ENCODE results near the gene HAUS5. TPM values are rescaled to one million over a fixed set of nuclear protein-coding genes. Genes with fewer than 3 reads are reported as not detected.

Gene HAUS5
- polyA plus RNA-seq, 1 donor from 2014 or later = 14.4 TPM

GRCh38 chr19:35629332-35629633 is 16.7 kb downstream of the HAUS5 start:
- TF ChIP-seq RAD21 (conservative IDR thresholded peaks at IDR 0.05) (no peak), CTCF (IDR thresholded peaks at IDR 0.05; ENCODE audit: poor library complexity, severe bottlenecking) (no peak), REST (IDR thresholded peaks at IDR 0.05; ENCODE audit: borderline replicate concordance) (no peak), POLR2AphosphoS5 (IDR thresholded peaks at IDR 0.05) (no peak), SMC3 (conservative IDR thresholded peaks at IDR 0.05; ENCODE audit: poor library complexity) (no peak), EZH2 (IDR thresholded peaks at IDR 0.05; ENCODE audit: borderline replicate concordance, insufficient read depth, low read length, poor library complexity, severe bottlenecking) (no peak), EP300 (conservative IDR thresholded peaks at IDR 0.05; ENCODE audit: poor library complexity, severe bottlenecking) (no peak), TAF1 (IDR thresholded peaks at IDR 0.05; ENCODE audit: low read depth) (no peak), MXI1 (conservative IDR thresholded peaks at IDR 0.05; ENCODE audit: poor library complexity, severe bottlenecking) (no peak)
- H3K36me3 ChIP-seq (ENCODE audit: insufficient read depth, low read length) = no peaks in the 10 kb centered on the region
- H4K20me1 ChIP-seq (ENCODE audit: insufficient read depth) = no peaks in the 10 kb centered on the region
- peak overlapping the region; percentile 98 for H3K4me2 ChIP-seq (ENCODE audit: low read length)
- H3K9ac ChIP-seq (ENCODE audit: low read length) = peak overlapping the region; percentile 92
- H3K4me3 ChIP-seq (ENCODE audit: low read length) = peak overlapping the region; percentile 98
- no peaks in the 10 kb centered on the region for H3F3A ChIP-seq (ENCODE audit: insufficient read depth, low read length, poor library complexity, severe bottlenecking)
- H3K27me3 ChIP-seq (ENCODE audit: insufficient read depth, low read depth, low read length) = no peaks in the 10 kb centered on the region
- H2AFZ ChIP-seq (ENCODE audit: low read depth, low read length) = peak overlapping the region; percentile 43
- no peaks in the 10 kb centered on the region for H3K9me3 ChIP-seq (ENCODE audit: low read length)
- no peaks in the 10 kb centered on the region for H3K9me2 ChIP-seq (ENCODE audit: insufficient read depth, low read length)
- peaks cover 8% of the 10 kb centered on the region for H3K79me2 ChIP-seq (replicated peaks; ENCODE audit: insufficient read depth, low read length)
- peak overlapping the region; percentile 77 for H3K27ac ChIP-seq (ENCODE audit: low read length)

GRCh38 chr19:35633727-35634440 is 21.3 kb downstream of the HAUS5 start:
- H3K4me3 ChIP-seq (ENCODE audit: low read length) = no peak overlapping the region
- no peaks in the 10 kb centered on the region for H3F3A ChIP-seq (ENCODE audit: insufficient read depth, low read length, poor library complexity, severe bottlenecking)
- H3K79me2 ChIP-seq (replicated peaks; ENCODE audit: insufficient read depth, low read length) = peaks cover 8% of the 10 kb centered on the region
- no peaks in the 10 kb centered on the region for H3K27me3 ChIP-seq (ENCODE audit: insufficient read depth, low read depth, low read length)
- no peaks in the 10 kb centered on the region for H3K9me3 ChIP-seq (ENCODE audit: low read length)
- H3K27ac ChIP-seq (ENCODE audit: low read length) = no peak overlapping the region
- H3K36me3 ChIP-seq (ENCODE audit: insufficient read depth, low read length) = no peaks in the 10 kb centered on the region
- no peaks in the 10 kb centered on the region for H3K9me2 ChIP-seq (ENCODE audit: insufficient read depth, low read length)
- no peak for TF ChIP-seq RAD21 (conservative IDR thresholded peaks at IDR 0.05)
- TF ChIP-seq TAF1 (IDR thresholded peaks at IDR 0.05; ENCODE audit: low read depth) = no peak
- no peak for TF ChIP-seq MXI1 (conservative IDR thresholded peaks at IDR 0.05; ENCODE audit: poor library complexity, severe bottlenecking)
- no peak for TF ChIP-seq EZH2 (IDR thresholded peaks at IDR 0.05; ENCODE audit: borderline replicate concordance, insufficient read depth, low read length, poor library complexity, severe bottlenecking)
- TF ChIP-seq REST (IDR thresholded peaks at IDR 0.05; ENCODE audit: borderline replicate concordance) = no peak
- TF ChIP-seq POLR2AphosphoS5 (IDR thresholded peaks at IDR 0.05) = no peak
- no peak for TF ChIP-seq SMC3 (conservative IDR thresholded peaks at IDR 0.05; ENCODE audit: poor library complexity)
- TF ChIP-seq CTCF (IDR thresholded peaks at IDR 0.05; ENCODE audit: poor library complexity, severe bottlenecking) = no peak
- no peak for TF ChIP-seq EP300 (conservative IDR thresholded peaks at IDR 0.05; ENCODE audit: poor library complexity, severe bottlenecking)
- H2AFZ ChIP-seq (ENCODE audit: low read depth, low read length) = no peak overlapping the region
- no peaks in the 10 kb centered on the region for H4K20me1 ChIP-seq (ENCODE audit: insufficient read depth)
- H3K9ac ChIP-seq (ENCODE audit: low read length) = no peak overlapping the region
- no peak overlapping the region for H3K4me2 ChIP-seq (ENCODE audit: low read length)
